HUDEP-2 (cell line): Measurements from ENCODE around the gene MTA3.

Source experiments
- DNase-seq, 76 experiments: peaks; one replicate each; lab custom pipeline; 2025; ENCODE audit not compliant: unreplicated experiment in 76 of 76; lab: John Stamatoyannopoulos, UW

MTA3 gene

GRCh38 chr2:42777883-42778805 is 209.7 kb downstream of the MTA3 start:
- no peak for DNase-seq

GRCh38 chr2:42781181-42781580 is 212.7 kb downstream of the MTA3 start:
- no peak for DNase-seq

- no peak for DNase-seq
These were observed 215.1 kb downstream of the MTA3 start for GRCh38 chr2:42783511-42783910.

GRCh38 chr2:42784204-42784880 is 215.9 kb downstream of the MTA3 start:
- no peak for DNase-seq

- DNase-seq: no peak
These were observed 218.3 kb downstream of the MTA3 start for GRCh38 chr2:42786561-42787345.

GRCh38 chr2:42787424-42787787 is 219.0 kb downstream of the MTA3 start:
- DNase-seq: no peak

- no peak for DNase-seq
These were observed 219.5 kb downstream of the MTA3 start for GRCh38 chr2:42787788-42788477.

- no peak for DNase-seq
These were observed 220.0 kb downstream of the MTA3 start for GRCh38 chr2:42788478-42788793.

GRCh38 chr2:42788882-42789281 is 220.4 kb downstream of the MTA3 start:
- DNase-seq: no peak

- DNase-seq: no peak
These were observed 221.3 kb downstream of the MTA3 start for GRCh38 chr2:42789751-42790150.

- DNase-seq: no peak
These were observed 223.2 kb downstream of the MTA3 start for GRCh38 chr2:42791606-42792005.

GRCh38 chr2:42792087-42792582 is 223.7 kb downstream of the MTA3 start:
- DNase-seq: no peak

GRCh38 chr2:42792583-42793333 is 224.3 kb downstream of the MTA3 start, which contains the start of gene HAAO:
Gene HAAO, minus strand, starts transcription at chr2:42792583. Its CDS starts 47 bp downstream, at chr2:42792536.
- no peak for DNase-seq

- no peak for DNase-seq
These were observed 225.2 kb downstream of the MTA3 start for GRCh38 chr2:42793334-42794270.

- peak in 16 of 76 experiments; percentile 5 to 58 (median 16) for DNase-seq
These were observed 226.0 kb downstream of the MTA3 start for GRCh38 chr2:42794271-42795046.

- DNase-seq: no peak
These were observed 226.8 kb downstream of the MTA3 start for GRCh38 chr2:42795275-42795674.

GRCh38 chr2:42795841-42796301 is 227.4 kb downstream of the MTA3 start:
- DNase-seq: no peak
